HepG2 (cell line): ENCODE results near the gene SAP130. TPM values are rescaled to one million over a fixed set of nuclear protein-coding genes. Genes with fewer than 3 reads are reported as not detected.

ENCODE experiments used
- KLF13 ChIP-seq: sonication (generic); formaldehyde crosslinking; IDR thresholded peaks from 2 replicates; pipeline ENCODE4 v1.4.0; 2020; ENCODE audit warnings: mild to moderate bottlenecking, missing genetic modification reagents
- NFE2L1 ChIP-seq: sonication (generic); formaldehyde crosslinking; IDR thresholded peaks from 2 replicates; pipeline ENCODE4 v1.4.0; 2020; ENCODE audit warnings: missing genetic modification reagents, mild to moderate bottlenecking, borderline replicate concordance
- ZNF143 ChIP-seq: sonication (generic); formaldehyde crosslinking; IDR thresholded peaks from 2 replicates; pipeline ENCODE4 v1.4.0; 2020; ENCODE audit warnings: missing genetic modification reagents
- polyA plus RNA-seq, 8 experiments: library from polyadenylated mRNA; depleted of rRNA in 3 of 8; stranded (reverse) in 7 of 8; unstranded in 1 of 8; fragments of >200 nt; fragmentation: Illumina TruSeq in 4 of 8; extraction: Trizol in 4 of 8; gene quantifications; 2 replicates each; pipeline versions ENCODE4 v1.2.1 to v1.2.3, GENCODE V29; 2011 to 2016; ENCODE audit warnings: low read depth in 4 of 8, missing spikeins in 1 of 8, mixed read lengths in 1 of 8; ENCODE audit not compliant: insufficient read depth in 1 of 8
- total RNA-seq, 5 experiments: library from RNA; depleted of rRNA; stranded (reverse); fragments of >200 nt; fragmentation: Illumina TruSeq; extraction: Trizol; gene quantifications; 2 replicates each; pipeline ENCODE4 v1.2.3, GENCODE V29; 2016; ENCODE audit warnings: low read depth in 1 of 5
- TF ChIP-seq, protein P1 (sequence below): sonication (generic); formaldehyde crosslinking; IDR thresholded peaks from 2 replicates; pipeline ENCODE4 v1.5.1; 2020; ENCODE audit warnings: mild to moderate bottlenecking, missing genetic modification reagents, moderate library complexity
- TF ChIP-seq, protein P2 (sequence below): sonication (generic); formaldehyde crosslinking; IDR thresholded peaks from 2 replicates; pipeline ENCODE4 v1.5.0; 2020; ENCODE audit warnings: missing genetic modification reagents, mild to moderate bottlenecking, borderline replicate concordance
- TF ChIP-seq, protein P3 (sequence below): sonication (generic); formaldehyde crosslinking; IDR thresholded peaks from 2 replicates; pipeline ENCODE4 v1.4.0; 2020; ENCODE audit warnings: missing genetic modification reagents
- TF ChIP-seq, protein P4 (sequence below): sonication (generic); formaldehyde crosslinking; IDR thresholded peaks from 2 replicates; pipeline ENCODE4 v1.9.0; 2022; ENCODE audit warnings: missing genetic modification reagents, mild to moderate bottlenecking, borderline replicate concordance
- TF ChIP-seq, protein P5 (sequence below): sonication (generic); formaldehyde crosslinking; IDR thresholded peaks from 2 replicates; pipeline ENCODE4 v1.4.0; 2020; ENCODE audit warnings: missing genetic modification reagents

The SAP130 gene
- total and polyA plus RNA-seq, 2 of the 13 experiments (the other 11 are each of a cell fraction or from before 2014, with no cell fraction given) = 11.1 to 18.6 TPM

DNA sequence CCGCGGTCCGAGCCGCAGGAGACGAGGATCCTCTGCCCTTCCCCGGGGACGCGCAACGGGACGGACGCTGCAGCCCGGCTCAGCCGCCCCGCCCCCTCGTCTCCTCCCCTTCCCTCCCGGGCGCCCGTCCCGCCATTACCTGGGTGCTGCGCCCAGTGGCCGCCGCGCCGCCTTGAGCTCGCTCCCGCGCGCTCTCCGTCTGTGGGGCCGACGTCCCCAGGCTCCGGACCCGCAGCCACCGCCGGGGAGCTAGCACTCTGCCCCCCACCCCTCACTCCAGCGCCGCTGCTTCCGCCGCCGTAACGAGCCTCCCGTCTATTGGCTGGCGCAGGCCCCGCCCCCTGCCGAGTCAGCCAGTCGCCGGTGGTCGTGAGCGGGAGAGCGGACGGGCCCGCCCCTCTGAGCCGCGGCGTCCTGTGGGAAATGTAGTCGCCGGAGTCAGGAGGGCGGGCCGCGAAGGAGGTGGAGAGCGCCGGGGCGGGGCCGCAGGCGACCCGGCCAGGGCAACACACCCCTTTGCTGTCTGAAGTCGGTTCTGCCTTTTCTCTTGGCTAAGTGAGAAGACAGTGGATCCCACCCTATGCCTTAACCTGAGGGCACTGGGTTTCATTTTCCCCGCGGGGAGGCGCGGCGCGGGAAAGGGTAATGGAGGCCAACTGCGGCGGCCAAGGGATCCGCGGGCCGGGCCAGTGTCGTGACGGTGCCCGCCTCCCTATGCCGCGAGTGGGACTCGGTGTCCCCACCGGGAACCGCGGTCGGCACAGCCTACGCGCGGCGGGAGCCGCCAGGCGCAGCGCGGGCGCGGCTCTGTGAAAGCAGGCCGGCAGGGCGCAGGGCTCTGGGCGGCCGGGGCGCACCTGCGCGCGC is at the start of gene SAP130 (continued):
- TF ChIP-seq, protein P1, sequence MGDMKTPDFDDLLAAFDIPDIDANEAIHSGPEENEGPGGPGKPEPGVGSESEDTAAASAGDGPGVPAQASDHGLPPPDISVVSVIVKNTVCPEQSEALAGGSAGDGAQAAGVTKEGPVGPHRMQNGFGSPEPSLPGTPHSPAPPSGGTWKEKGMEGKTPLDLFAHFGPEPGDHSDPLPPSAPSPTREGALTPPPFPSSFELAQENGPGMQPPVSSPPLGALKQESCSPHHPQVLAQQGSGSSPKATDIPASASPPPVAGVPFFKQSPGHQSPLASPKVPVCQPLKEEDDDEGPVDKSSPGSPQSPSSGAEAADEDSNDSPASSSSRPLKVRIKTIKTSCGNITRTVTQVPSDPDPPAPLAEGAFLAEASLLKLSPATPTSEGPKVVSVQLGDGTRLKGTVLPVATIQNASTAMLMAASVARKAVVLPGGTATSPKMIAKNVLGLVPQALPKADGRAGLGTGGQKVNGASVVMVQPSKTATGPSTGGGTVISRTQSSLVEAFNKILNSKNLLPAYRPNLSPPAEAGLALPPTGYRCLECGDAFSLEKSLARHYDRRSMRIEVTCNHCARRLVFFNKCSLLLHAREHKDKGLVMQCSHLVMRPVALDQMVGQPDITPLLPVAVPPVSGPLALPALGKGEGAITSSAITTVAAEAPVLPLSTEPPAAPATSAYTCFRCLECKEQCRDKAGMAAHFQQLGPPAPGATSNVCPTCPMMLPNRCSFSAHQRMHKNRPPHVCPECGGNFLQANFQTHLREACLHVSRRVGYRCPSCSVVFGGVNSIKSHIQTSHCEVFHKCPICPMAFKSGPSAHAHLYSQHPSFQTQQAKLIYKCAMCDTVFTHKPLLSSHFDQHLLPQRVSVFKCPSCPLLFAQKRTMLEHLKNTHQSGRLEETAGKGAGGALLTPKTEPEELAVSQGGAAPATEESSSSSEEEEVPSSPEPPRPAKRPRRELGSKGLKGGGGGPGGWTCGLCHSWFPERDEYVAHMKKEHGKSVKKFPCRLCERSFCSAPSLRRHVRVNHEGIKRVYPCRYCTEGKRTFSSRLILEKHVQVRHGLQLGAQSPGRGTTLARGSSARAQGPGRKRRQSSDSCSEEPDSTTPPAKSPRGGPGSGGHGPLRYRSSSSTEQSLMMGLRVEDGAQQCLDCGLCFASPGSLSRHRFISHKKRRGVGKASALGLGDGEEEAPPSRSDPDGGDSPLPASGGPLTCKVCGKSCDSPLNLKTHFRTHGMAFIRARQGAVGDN (CRISPR knock-in tag) = peak; percentile 80
- TF ChIP-seq ZNF143 (CRISPR knock-in tag) (peak; percentile 94), KLF13 (peak; percentile 95), NFE2L1 (CRISPR knock-in tag) (0 out of 2 replicates have a peak, but pooled peaks have one; percentile 78)
- TF ChIP-seq, protein P2, sequence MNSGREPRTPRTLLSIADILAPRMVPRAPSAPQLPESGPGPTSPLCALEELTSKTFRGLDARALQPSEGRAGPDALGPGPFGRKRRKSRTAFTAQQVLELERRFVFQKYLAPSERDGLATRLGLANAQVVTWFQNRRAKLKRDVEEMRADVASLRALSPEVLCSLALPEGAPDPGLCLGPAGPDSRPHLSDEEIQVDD (CRISPR knock-in tag) = peak; percentile 54; the same call in 1 of the 2 replicates
- TF ChIP-seq, protein P3, sequence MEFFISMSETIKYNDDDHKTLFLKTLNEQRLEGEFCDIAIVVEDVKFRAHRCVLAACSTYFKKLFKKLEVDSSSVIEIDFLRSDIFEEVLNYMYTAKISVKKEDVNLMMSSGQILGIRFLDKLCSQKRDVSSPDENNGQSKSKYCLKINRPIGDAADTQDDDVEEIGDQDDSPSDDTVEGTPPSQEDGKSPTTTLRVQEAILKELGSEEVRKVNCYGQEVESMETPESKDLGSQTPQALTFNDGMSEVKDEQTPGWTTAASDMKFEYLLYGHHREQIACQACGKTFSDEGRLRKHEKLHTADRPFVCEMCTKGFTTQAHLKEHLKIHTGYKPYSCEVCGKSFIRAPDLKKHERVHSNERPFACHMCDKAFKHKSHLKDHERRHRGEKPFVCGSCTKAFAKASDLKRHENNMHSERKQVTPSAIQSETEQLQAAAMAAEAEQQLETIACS (CRISPR knock-in tag) = 0 out of 2 replicates have a peak, but pooled peaks have one; percentile 36
- TF ChIP-seq, protein P4, sequence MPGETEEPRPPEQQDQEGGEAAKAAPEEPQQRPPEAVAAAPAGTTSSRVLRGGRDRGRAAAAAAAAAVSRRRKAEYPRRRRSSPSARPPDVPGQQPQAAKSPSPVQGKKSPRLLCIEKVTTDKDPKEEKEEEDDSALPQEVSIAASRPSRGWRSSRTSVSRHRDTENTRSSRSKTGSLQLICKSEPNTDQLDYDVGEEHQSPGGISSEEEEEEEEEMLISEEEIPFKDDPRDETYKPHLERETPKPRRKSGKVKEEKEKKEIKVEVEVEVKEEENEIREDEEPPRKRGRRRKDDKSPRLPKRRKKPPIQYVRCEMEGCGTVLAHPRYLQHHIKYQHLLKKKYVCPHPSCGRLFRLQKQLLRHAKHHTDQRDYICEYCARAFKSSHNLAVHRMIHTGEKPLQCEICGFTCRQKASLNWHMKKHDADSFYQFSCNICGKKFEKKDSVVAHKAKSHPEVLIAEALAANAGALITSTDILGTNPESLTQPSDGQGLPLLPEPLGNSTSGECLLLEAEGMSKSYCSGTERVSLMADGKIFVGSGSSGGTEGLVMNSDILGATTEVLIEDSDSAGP (CRISPR knock-in tag) = peak; percentile 95
- TF ChIP-seq, protein P5, sequence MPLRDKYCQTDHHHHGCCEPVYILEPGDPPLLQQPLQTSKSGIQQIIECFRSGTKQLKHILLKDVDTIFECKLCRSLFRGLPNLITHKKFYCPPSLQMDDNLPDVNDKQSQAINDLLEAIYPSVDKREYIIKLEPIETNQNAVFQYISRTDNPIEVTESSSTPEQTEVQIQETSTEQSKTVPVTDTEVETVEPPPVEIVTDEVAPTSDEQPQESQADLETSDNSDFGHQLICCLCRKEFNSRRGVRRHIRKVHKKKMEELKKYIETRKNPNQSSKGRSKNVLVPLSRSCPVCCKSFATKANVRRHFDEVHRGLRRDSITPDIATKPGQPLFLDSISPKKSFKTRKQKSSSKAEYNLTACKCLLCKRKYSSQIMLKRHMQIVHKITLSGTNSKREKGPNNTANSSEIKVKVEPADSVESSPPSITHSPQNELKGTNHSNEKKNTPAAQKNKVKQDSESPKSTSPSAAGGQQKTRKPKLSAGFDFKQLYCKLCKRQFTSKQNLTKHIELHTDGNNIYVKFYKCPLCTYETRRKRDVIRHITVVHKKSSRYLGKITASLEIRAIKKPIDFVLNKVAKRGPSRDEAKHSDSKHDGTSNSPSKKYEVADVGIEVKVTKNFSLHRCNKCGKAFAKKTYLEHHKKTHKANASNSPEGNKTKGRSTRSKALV (CRISPR knock-in tag) = peak; percentile 86
